B cell (primary cell): ENCODE data around the gene MAF. TPM values are rescaled to one million over a fixed set of nuclear protein-coding genes. Genes with fewer than 3 reads are reported as not detected.

ENCODE experiments used
- ATAC-seq: fragments of 200-7000 bp; cut with Tn5 transposase; one replicate; pipeline ENCODE4 v1.10.0; 2021; ENCODE audit warnings: low read depth, mild to moderate bottlenecking, moderate number of reproducible peaks, moderate library complexity
- CTCF ChIA-PET: fragments of 350-600 bp; sonication (Branson Sonifier 250); formaldehyde crosslinking; loops from one replicate; lab custom pipeline; 2021; ENCODE audit warnings: antibody characterized with exemption, inconsistent platforms; lab: Charles Lee
- POLR2A ChIA-PET: fragments of 350-600 bp; sonication (Branson Sonifier 250); formaldehyde crosslinking; loops from one replicate; lab custom pipeline; 2021; ENCODE audit warnings: antibody characterized with exemption; lab: Charles Lee
- DNase-seq: peaks from one replicate; pipeline ENCODE4 v3.0.0; 2013
- H2AFZ ChIP-seq: 2 replicates; pipeline ENCODE4 v1.6.1; 2012; ENCODE audit warnings: mild to moderate bottlenecking, low read depth, low read length; ENCODE audit not compliant: insufficient read depth, poor library complexity, severe bottlenecking
- H3K27ac ChIP-seq, 2 donors: 1 replicate in 1 of 2; 2 replicates in 1 of 2; pipeline ENCODE4 v1.5.1; 2012 to 2013; ENCODE audit warnings: low read length in 2 of 2, mild to moderate bottlenecking in 2 of 2, moderate library complexity in 1 of 2
- H3K27me3 ChIP-seq, 4 experiments: fragments of 200-600 bp in 1 of 4; sonication (generic) in 1 of 4; replicated peaks in 1 of 4; 1 replicate in 2 of 4; 2 replicates in 2 of 4; pipeline versions ENCODE4 v1.6.1 to v1.7.0; 2013 to 2016; ENCODE audit warnings: low read length in 3 of 4, mild to moderate bottlenecking in 2 of 4, mixed read lengths in 1 of 4, moderate library complexity in 1 of 4; ENCODE audit not compliant: insufficient read depth in 4 of 4, control insufficient read depth in 3 of 4; ENCODE audit errors: control extremely low read depth in 1 of 4
- H3K36me3 ChIP-seq, 2 experiments: replicated peaks in 1 of 2; 1 replicate in 1 of 2; 2 replicates in 1 of 2; pipeline versions ENCODE4 v1.6.1 to v1.7.1; 2013; ENCODE audit warnings: low read length in 1 of 2; ENCODE audit not compliant: insufficient read depth in 2 of 2, control insufficient read depth in 1 of 2; ENCODE audit errors: control extremely low read depth in 1 of 2, extremely low read depth in 1 of 2
- H3K4me1 ChIP-seq, 2 donors: fragments of 200-600 bp in 1 of 2; sonication (generic) in 1 of 2; 1 replicate in 1 of 2; 2 replicates in 1 of 2; pipeline versions ENCODE4 v1.5.1 to v1.6.1; 2013 to 2017; ENCODE audit warnings: low read length in 2 of 2; ENCODE audit not compliant: control insufficient read depth in 2 of 2, insufficient read depth in 2 of 2
- H3K4me2 ChIP-seq: replicated peaks from 2 replicates; pipeline ENCODE3; 2012; ENCODE audit warnings: mild to moderate bottlenecking, low read depth, low read length; ENCODE audit not compliant: poor library complexity, severe bottlenecking
- H3K4me3 ChIP-seq, 5 experiments: fragments of 200-600 bp in 1 of 5; sonication (generic) in 1 of 5; 1 replicate in 3 of 5; 2 replicates in 2 of 5; pipeline versions ENCODE4 v1.5.1 to v1.7.0; 2011 to 2016; ENCODE audit warnings: low read length in 4 of 5, mild to moderate bottlenecking in 4 of 5, low read depth in 2 of 5, control low read depth in 1 of 5, moderate library complexity in 1 of 5; ENCODE audit not compliant: insufficient read depth in 1 of 5; ENCODE audit errors: control extremely low read depth in 1 of 5, extremely low read depth in 1 of 5
- H3K79me2 ChIP-seq: fragments of 200-600 bp; sonication (generic); one replicate; pipeline ENCODE4 v1.6.0; 2016; ENCODE audit warnings: low read length; ENCODE audit not compliant: control insufficient read depth, insufficient read depth
- H3K9ac ChIP-seq: fragments of 200-600 bp; sonication (generic); 2 replicates; pipeline ENCODE4 v1.6.1; 2017; ENCODE audit warnings: mild to moderate bottlenecking, low read length, moderate library complexity
- H3K9me3 ChIP-seq, 3 donors: one replicate each; pipeline versions ENCODE4 v1.6.1 to v1.7.1; 2013; ENCODE audit warnings: low read length in 2 of 3; ENCODE audit not compliant: control insufficient read depth in 2 of 3, insufficient read depth in 1 of 3; ENCODE audit errors: control extremely low read depth in 1 of 3
- H4K20me1 ChIP-seq: 2 replicates; pipeline ENCODE4 v1.6.0; 2012; ENCODE audit warnings: mild to moderate bottlenecking, low read length; ENCODE audit not compliant: insufficient read depth, control insufficient read depth, poor library complexity, severe bottlenecking
- H3K27ac Mint-ChIP-seq: one replicate; pipeline ENCODE4 v1.8.0; 2021; ENCODE audit warnings: mixed read lengths
- H3K27me3 Mint-ChIP-seq: one replicate; pipeline ENCODE4 v1.8.0; 2021; ENCODE audit warnings: mixed read lengths
- H3K4me1 Mint-ChIP-seq: one replicate; pipeline ENCODE4 v1.8.0; 2021; ENCODE audit warnings: mixed read lengths
- H3K4me3 Mint-ChIP-seq: one replicate; pipeline ENCODE4 v1.8.0; 2021; ENCODE audit warnings: mixed read lengths
- H3K9me3 Mint-ChIP-seq: one replicate; pipeline ENCODE4 v1.8.0; 2022; ENCODE audit warnings: mixed read lengths; ENCODE audit not compliant: insufficient read depth
- CTCF ChIP-seq: fragments of 200-600 bp; IDR thresholded peaks from one replicate; pipeline ENCODE4 v1.8.0; 2022; ENCODE audit warnings: antibody characterized with exemption, mild to moderate bottlenecking
- EZH2 ChIP-seq: IDR thresholded peaks from 2 replicates; pipeline ENCODE4 v1.6.1; 2012; ENCODE audit warnings: borderline replicate concordance, low read depth, mild to moderate bottlenecking, moderate library complexity, low read length; ENCODE audit not compliant: insufficient read depth, poor library complexity, severe bottlenecking
- WGBS: methylation state at CpG from one replicate; pipeline ENCODE4 v1.1.5; 2013; ENCODE audit warnings: missing lambda C conversion rate; ENCODE audit not compliant: insufficient coverage; 5-methylcytosine and 5-hydroxymethylcytosine counted together
- intact Hi-C: fragments of 100-400 bp; cut with micrococcal nuclease; formaldehyde crosslinking; loops from one replicate; pipeline ENCODE4 v1.10.0; 2022
- polyA minus RNA-seq: library from RNA; depleted of rRNA, polyadenylated mRNA; stranded (reverse); fragments of >200 nt; gene quantifications from 2 replicates; pipeline ENCODE4 v1.2.3, GENCODE V29; 2012
- polyA plus RNA-seq: library from polyadenylated mRNA; depleted of rRNA; stranded (reverse); fragments of >200 nt; gene quantifications from 2 replicates; pipeline ENCODE4 v1.2.3, GENCODE V29; 2012
- total RNA-seq, 2 donors: library from RNA; stranded (reverse); fragments of 120-200 nt in 1 of 2; gene quantifications; 1 replicate in 1 of 2; 2 replicates in 1 of 2; pipeline versions ENCODE4 v1.2.3 to v1.2.4, GENCODE V29; 2013 to 2022

MAF gene
- 0.15 and 0.30 TPM in 2 replicates for total RNA-seq
- total RNA-seq (2013), result 0.77 TPM
- polyA plus RNA-seq, result 0.35 and 0.49 TPM in 2 replicates
- 2.3 and 2.6 TPM in 2 replicates for polyA minus RNA-seq

- H3K79me2 ChIP-seq, result no peaks in the 10 kb centered on the region
- Mint-ChIP-seq H3K27me3 (peaks cover 55% of the 10 kb centered on the region), H3K4me3 (peak within 1 kb of the TSS; percentile 95), H3K4me1 (peaks cover 24% of the 10 kb centered on the region), H3K9me3 (no peaks in the 10 kb centered on the region), H3K27ac (peak within 1 kb of the TSS; percentile 74)
- H3K36me3 ChIP-seq, result no peaks in the 10 kb centered on the region
- peak within 1 kb of the TSS; percentile 47 to 84 (median 64) for H3K4me3 ChIP-seq
- H3K9ac ChIP-seq, result peak within 1 kb of the TSS; percentile 70
- peaks cover 28 to 31% of the 10 kb centered on the region in 2 donors for H3K4me1 ChIP-seq
- 2% methylated on average over 25 of the region's 25 CpGs for WGBS
- no peak within 1 kb of the TSS for H3K27ac ChIP-seq
- peak within 1 kb of the TSS; percentile 68 for H2AFZ ChIP-seq
- POLR2A ChIA-PET, result interaction anchor here (0.6 kb wide), 1 partner anchor 945 kb away, joined by 3 read pairs; no protein-coding TSS in a partner anchor
- CTCF ChIA-PET, result interaction anchor here (1.0 to 1.2 kb wide), 2 partner anchors 10 to 675 kb away, joined by 3 to 4 read pairs; no protein-coding TSS in a partner anchor
- intact Hi-C loops, result loop anchor here (10.0 kb wide), 1 partner anchor 826 kb away; no protein-coding TSS in a partner anchor
- ATAC-seq, result peak; percentile 74
- H4K20me1 ChIP-seq, result no peaks in the 10 kb centered on the region
- H3K27me3 ChIP-seq, result peaks cover 0 to 40% (median 30%) of the 10 kb centered on the region in 4 experiments
- TF ChIP-seq EZH2 (no peak), CTCF (no peak)
- peak within 1 kb of the TSS; percentile 96 for H3K4me2 ChIP-seq
- peak; percentile 80 for DNase-seq
- H3K9me3 ChIP-seq, result peaks cover 0 to 9% (median 0%) of the 10 kb centered on the region in 3 donors
These were observed at the start of gene MAF for GRCh38 chr16:79600638-79601091. MAF (minus strand) TSS chr16:79600737; CDS start chr16:79599902, 835 bp downstream.

- ATAC-seq, result no peak
- TF ChIP-seq CTCF (no peak), EZH2 (no peak)
- Histone ChIP-seq H2AFZ (no peak overlapping the region), H3K4me3 (no peak overlapping the region), H3K4me1 (no peaks in the 10 kb centered on the region), H3K4me2 (no peak overlapping the region), H3K79me2 (no peaks in the 10 kb centered on the region), H3K9ac (no peak overlapping the region), H3K27me3 (no peaks in the 10 kb centered on the region), H3K27ac (no peak overlapping the region), H3K9me3 (no peaks in the 10 kb centered on the region), H4K20me1 (no peaks in the 10 kb centered on the region), H3K36me3 (no peaks in the 10 kb centered on the region)
- 97% methylated on average over 4 of the region's 4 CpGs for WGBS
- DNase-seq, result no peak
- Mint-ChIP-seq H3K27ac (no peak overlapping the region), H3K4me3 (no peak overlapping the region), H3K9me3 (no peaks in the 10 kb centered on the region), H3K4me1 (no peaks in the 10 kb centered on the region), H3K27me3 (peaks cover 4% of the 10 kb centered on the region)
- intact Hi-C loops, result no loop called here
- ChIA-PET CTCF (interaction anchor here (0.9 kb wide), 1 partner anchor 9 kb away, joined by 3 read pairs; no protein-coding TSS in a partner anchor), POLR2A (no interaction called here)
These were observed 48.3 kb upstream of the MAF start for GRCh38 chr16:79648826-79649225.
